ENCODE results near the gene DIPK2B. TPM values are rescaled to one million over a fixed set of nuclear protein-coding genes. Genes with fewer than 3 reads are reported as not detected.

The DIPK2B gene
- total RNA-seq, 4 donors from 2014 or later: 11.6 to 39.1 (median 24.4) TPM

DNA sequence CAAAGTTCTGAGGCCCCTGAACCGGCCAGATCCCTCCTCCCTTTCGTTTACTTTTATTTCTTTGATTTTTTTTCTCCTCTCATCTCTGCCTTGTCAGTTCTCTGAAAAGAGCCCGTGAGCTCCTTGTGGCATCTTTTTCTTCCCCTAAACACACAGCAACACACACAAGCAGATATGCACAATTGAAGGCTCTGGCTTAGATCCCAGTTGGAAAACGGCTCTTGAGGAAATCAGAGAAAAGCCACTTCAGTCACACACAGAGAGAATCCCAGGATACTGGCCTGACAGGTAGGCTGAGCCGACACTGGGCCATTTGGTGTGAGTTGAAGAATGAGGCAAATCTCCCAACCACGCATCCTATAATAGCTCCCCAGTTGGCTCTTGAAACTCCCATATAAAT, 12.9 kb downstream of the DIPK2B start:
- no peak for DNase-seq
- Histone ChIP-seq H3K27me3 (no peaks in the 10 kb centered on the region), H3K9me3 (no peaks in the 10 kb centered on the region), H3K36me3 (no peaks in the 10 kb centered on the region), H3K4me3 (replicated peaks in 1 of 3) (peak overlapping the region in 1 of 3 donors; percentile 26), H3K27ac (no peak overlapping the region), H3K4me1 (no peaks in the 10 kb centered on the region)
- intact Hi-C loops (cut with DNase I): no loop called here
- TF ChIP-seq, protein P1, sequence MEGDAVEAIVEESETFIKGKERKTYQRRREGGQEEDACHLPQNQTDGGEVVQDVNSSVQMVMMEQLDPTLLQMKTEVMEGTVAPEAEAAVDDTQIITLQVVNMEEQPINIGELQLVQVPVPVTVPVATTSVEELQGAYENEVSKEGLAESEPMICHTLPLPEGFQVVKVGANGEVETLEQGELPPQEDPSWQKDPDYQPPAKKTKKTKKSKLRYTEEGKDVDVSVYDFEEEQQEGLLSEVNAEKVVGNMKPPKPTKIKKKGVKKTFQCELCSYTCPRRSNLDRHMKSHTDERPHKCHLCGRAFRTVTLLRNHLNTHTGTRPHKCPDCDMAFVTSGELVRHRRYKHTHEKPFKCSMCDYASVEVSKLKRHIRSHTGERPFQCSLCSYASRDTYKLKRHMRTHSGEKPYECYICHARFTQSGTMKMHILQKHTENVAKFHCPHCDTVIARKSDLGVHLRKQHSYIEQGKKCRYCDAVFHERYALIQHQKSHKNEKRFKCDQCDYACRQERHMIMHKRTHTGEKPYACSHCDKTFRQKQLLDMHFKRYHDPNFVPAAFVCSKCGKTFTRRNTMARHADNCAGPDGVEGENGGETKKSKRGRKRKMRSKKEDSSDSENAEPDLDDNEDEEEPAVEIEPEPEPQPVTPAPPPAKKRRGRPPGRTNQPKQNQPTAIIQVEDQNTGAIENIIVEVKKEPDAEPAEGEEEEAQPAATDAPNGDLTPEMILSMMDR (IDR thresholded peaks at IDR 0.05): no peak
- no peak for TF ChIP-seq POLR2A (IDR thresholded peaks at IDR 0.05)
- WGBS, 2 donors: 8 to 18% methylated on average over 6 of the region's 6 CpGs

DNA sequence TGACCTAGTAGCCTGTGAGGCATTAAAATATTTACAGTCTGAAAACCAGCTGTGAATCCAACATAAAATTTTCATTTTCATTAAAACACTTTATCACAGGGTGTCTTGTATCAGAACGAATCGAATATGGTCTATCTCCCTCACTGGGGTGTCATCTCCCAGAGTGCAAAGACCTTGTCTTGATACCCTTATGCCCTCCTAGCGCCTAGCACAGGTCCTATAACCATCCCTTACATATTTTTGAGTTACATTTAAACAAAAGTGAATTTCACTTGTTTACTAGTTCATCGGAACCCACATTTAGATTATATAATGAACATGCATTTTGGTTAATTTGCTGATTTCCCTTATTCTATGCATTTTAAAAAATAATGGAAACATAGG, 14.0 kb downstream of the DIPK2B start:
- DNase-seq: no peak
- Histone ChIP-seq H3K4me3 (replicated peaks in 1 of 3) (no peak overlapping the region), H3K4me1 (no peaks in the 10 kb centered on the region), H3K9me3 (no peaks in the 10 kb centered on the region), H3K27me3 (no peaks in the 10 kb centered on the region), H3K36me3 (no peaks in the 10 kb centered on the region), H3K27ac (no peak overlapping the region)
- intact Hi-C loops (cut with DNase I): no loop called here
- 34 to 37% methylated on average over 4 of the region's 4 CpGs for WGBS, 2 donors
- TF ChIP-seq, protein P1 (IDR thresholded peaks at IDR 0.05): no peak
- TF ChIP-seq POLR2A (IDR thresholded peaks at IDR 0.05): no peak

DNA sequence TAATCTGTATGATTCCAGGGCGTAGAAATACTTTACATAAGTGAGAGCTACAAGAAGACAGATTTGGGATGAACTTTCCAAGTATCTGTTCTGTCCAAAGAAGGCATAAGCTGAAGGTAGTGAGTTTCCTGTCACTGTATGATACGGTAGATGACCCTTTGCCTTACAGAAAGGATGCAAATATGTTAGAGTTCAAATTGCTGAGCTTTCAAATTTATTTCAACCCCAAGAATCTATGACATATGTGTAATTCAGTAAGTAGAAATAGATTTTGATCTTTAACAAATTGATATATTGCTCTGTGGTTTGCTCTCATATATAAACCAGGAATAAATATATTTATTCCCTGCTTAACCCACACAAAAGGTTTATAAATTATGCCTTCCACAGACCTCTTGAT, 16.5 kb downstream of the DIPK2B start:
- Histone ChIP-seq H3K4me1 (no peaks in the 10 kb centered on the region), H3K4me3 (replicated peaks in 1 of 3) (no peak overlapping the region), H3K9me3 (no peaks in the 10 kb centered on the region), H3K27me3 (no peaks in the 10 kb centered on the region), H3K36me3 (no peaks in the 10 kb centered on the region), H3K27ac (no peak overlapping the region)
- no peak for TF ChIP-seq POLR2A (IDR thresholded peaks at IDR 0.05)
- TF ChIP-seq, protein P1 (IDR thresholded peaks at IDR 0.05): no peak
- intact Hi-C loops (cut with DNase I): no loop called here
- DNase-seq: no peak
- WGBS, 2 donors: 88 to 100% methylated on average over 2 of the region's 2 CpGs

DNA sequence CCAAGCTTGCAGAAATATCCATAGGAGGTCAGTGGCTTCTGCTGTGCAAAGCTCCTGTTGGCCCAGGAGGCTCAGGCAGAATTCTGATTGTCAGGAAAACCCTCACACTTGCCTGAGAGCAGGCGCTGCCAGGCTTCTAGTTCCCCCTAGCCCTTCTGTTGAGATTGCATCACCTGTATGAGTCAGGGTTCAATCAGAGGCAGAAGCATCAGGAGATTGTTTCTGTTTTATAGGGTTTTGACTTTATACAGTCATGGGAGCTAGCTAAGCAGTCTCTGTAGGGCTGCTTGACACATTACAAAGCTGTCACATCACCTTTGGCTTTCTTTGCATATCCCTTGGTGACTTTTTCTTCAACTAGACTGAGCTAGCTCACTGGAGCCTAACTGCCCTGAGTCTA, 27.8 kb downstream of the DIPK2B start:
- Histone ChIP-seq H3K9me3 (no peaks in the 10 kb centered on the region), H3K36me3 (no peaks in the 10 kb centered on the region), H3K27me3 (no peaks in the 10 kb centered on the region), H3K27ac (no peak overlapping the region), H3K4me1 (no peaks in the 10 kb centered on the region), H3K4me3 (replicated peaks in 1 of 3) (no peak overlapping the region)
- DNase-seq: no peak
- 70% methylated on average over 1 of the region's 1 CpG for WGBS, 2 donors
- intact Hi-C loops (cut with DNase I): no loop called here
- no peak for TF ChIP-seq POLR2A (IDR thresholded peaks at IDR 0.05)
- TF ChIP-seq, protein P1 (IDR thresholded peaks at IDR 0.05): no peak

DNA sequence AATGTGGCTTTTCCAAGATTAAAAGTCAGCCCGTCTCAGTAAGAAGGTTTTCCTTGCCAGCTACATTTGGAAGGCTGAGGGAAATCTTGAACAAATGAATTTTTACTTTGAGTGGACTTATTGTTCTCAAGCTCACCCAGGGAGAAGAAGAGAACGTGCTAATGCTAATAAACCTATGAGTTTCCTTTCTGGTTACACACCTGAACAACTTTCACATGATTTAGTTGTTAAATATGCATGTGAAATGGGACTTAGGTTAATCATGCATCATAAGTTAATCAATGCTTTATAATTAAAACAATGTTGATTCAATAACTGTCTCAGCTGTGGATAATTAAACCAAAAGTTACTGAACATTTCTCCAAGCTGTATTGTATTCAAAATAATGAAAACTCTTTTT, 33.9 kb downstream of the DIPK2B start:
- Histone ChIP-seq H3K4me1 (no peaks in the 10 kb centered on the region), H3K27ac (no peak overlapping the region), H3K9me3 (no peaks in the 10 kb centered on the region), H3K27me3 (no peaks in the 10 kb centered on the region), H3K4me3 (replicated peaks in 1 of 3) (no peak overlapping the region), H3K36me3 (no peaks in the 10 kb centered on the region)
- 26 to 42% methylated on average over 2 of the region's 2 CpGs for WGBS, 2 donors
- intact Hi-C loops (cut with DNase I): no loop called here
- DNase-seq: no peak
- TF ChIP-seq, protein P1 (IDR thresholded peaks at IDR 0.05): no peak
- TF ChIP-seq POLR2A (IDR thresholded peaks at IDR 0.05): no peak
